DOHH2 (cell line): ENCODE data around the gene CLDN14.
A peak's percentile ranks its signal among the peaks of the same experiment; 100 is the strongest.

ENCODE experiments used
- H3F3A ChIP-seq: fragments of 200-600 bp; sonication (generic), shearing (Covaris generic); 2 replicates; pipeline ENCODE4 v1.6.0; 2016; ENCODE audit warnings: antibody characterized with exemption, mild to moderate bottlenecking; ENCODE audit not compliant: control insufficient read depth, insufficient read depth
- H3K27ac ChIP-seq: fragments of 200-600 bp; sonication (generic); 2 replicates; pipeline ENCODE4 v1.5.1; 2014; ENCODE audit warnings: low read depth, mild to moderate bottlenecking, low read length, moderate library complexity
- H3K27me3 ChIP-seq: fragments of 200-600 bp; sonication (generic); 2 replicates; pipeline ENCODE4 v1.6.1; 2014; ENCODE audit warnings: mild to moderate bottlenecking, low read length, mixed read lengths; ENCODE audit not compliant: control insufficient read depth
- H3K36me3 ChIP-seq: fragments of 200-600 bp; sonication (generic); 2 replicates; pipeline ENCODE4 v1.6.1; 2014; ENCODE audit warnings: mild to moderate bottlenecking, low read length, moderate library complexity, mixed read lengths; ENCODE audit not compliant: control insufficient read depth
- H3K4me1 ChIP-seq: fragments of 200-600 bp; sonication (generic); 2 replicates; pipeline ENCODE4 v1.6.1; 2014; ENCODE audit warnings: mild to moderate bottlenecking, low read length, mixed read lengths; ENCODE audit not compliant: control insufficient read depth
- H3K4me2 ChIP-seq: fragments of 200-600 bp; sonication (generic); 2 replicates; pipeline ENCODE4 v1.6.0; 2014; ENCODE audit warnings: mild to moderate bottlenecking, low read length, moderate library complexity
- H3K4me3 ChIP-seq: fragments of 200-600 bp; sonication (generic); 2 replicates; pipeline ENCODE4 v1.5.1; 2014; ENCODE audit warnings: mild to moderate bottlenecking, low read length, mixed read lengths
- H3K79me2 ChIP-seq: fragments of 200-600 bp; sonication (generic); 2 replicates; pipeline ENCODE4 v1.6.1; 2014; ENCODE audit warnings: mild to moderate bottlenecking, low read length, mixed read lengths; ENCODE audit not compliant: control insufficient read depth
- H3K9me2 ChIP-seq: fragments of 200-600 bp; sonication (generic); replicated peaks from 2 replicates; pipeline ENCODE4 v1.6.1; 2014; ENCODE audit warnings: mild to moderate bottlenecking, low read length, mixed read lengths; ENCODE audit not compliant: control insufficient read depth
- H3K9me3 ChIP-seq: fragments of 200-600 bp; sonication (generic); 2 replicates; pipeline ENCODE4 v1.6.1; 2014; ENCODE audit warnings: antibody characterized with exemption, low read length, mixed read lengths; ENCODE audit not compliant: control insufficient read depth, insufficient read depth
- H4K20me1 ChIP-seq: fragments of 200-600 bp; sonication (generic); 2 replicates; pipeline ENCODE4 v1.6.0; 2014; ENCODE audit warnings: low read depth, mild to moderate bottlenecking, antibody characterized with exemption, low read length, moderate library complexity; ENCODE audit not compliant: control insufficient read depth, insufficient read depth
- EZH2phosphoT487 ChIP-seq: fragments of 200-600 bp; sonication (generic); IDR thresholded peaks from 2 replicates; pipeline ENCODE4 v1.6.1; 2017; ENCODE audit warnings: borderline replicate concordance, mild to moderate bottlenecking, antibody characterized with exemption, low read length, moderate library complexity, mixed read lengths
- TF ChIP-seq, protein P1 (sequence below): fragments of 200-600 bp; sonication (generic); IDR thresholded peaks from one replicate; pipeline ENCODE4 v1.5.1; 2014; ENCODE audit warnings: antibody characterized with exemption, mild to moderate bottlenecking, low read depth, low read length; ENCODE audit not compliant: poor library complexity, severe bottlenecking

CLDN14 gene

DNA sequence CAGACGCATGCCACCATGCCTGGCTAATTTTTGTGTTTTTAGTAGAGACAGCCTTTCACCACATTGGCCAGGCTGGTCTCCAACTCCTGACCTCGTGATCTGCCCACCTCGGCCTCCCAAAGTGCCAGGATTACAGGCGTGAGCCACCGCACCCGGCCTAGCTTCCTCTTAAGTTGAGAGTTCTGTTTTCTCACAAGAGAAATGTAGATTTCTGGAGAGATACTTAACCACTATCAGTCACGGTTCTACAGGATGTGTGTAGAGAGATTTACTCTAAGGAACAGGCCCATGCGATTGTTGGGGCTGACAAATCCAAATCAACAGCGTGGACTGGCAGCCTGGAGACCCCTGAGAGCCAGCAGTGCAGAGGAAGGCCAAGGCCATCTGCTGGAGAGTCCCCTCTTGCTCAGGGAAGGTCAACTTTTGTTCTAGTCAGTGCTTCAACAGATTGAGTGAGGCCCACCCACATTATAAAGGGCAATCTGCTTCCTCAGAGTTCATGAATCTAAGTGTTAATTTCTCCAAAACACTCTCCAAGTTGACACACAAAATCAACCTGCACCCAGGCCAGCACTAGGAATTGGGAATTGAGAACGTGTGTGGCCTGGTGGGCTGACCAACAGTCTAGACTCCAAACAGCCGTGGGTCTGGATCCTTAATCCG is 56.0 kb downstream of the CLDN14 start:
- Histone ChIP-seq H3K4me3 (no peak overlapping the region), H3K27me3 (no peaks in the 10 kb centered on the region), H3K27ac (no peak overlapping the region), H3K4me1 (no peaks in the 10 kb centered on the region), H3K9me3 (no peaks in the 10 kb centered on the region), H3K9me2 (no peaks in the 10 kb centered on the region), H3K36me3 (no peaks in the 10 kb centered on the region; the same call in 1 of the 2 replicates), H4K20me1 (0 out of 2 replicates have a peak, but pooled peaks cover 5% of the 10 kb centered on the region), H3F3A (no peaks in the 10 kb centered on the region; the same call in 1 of the 2 replicates), H3K4me2 (no peak overlapping the region), H3K79me2 (no peaks in the 10 kb centered on the region)
- TF ChIP-seq, protein P1, sequence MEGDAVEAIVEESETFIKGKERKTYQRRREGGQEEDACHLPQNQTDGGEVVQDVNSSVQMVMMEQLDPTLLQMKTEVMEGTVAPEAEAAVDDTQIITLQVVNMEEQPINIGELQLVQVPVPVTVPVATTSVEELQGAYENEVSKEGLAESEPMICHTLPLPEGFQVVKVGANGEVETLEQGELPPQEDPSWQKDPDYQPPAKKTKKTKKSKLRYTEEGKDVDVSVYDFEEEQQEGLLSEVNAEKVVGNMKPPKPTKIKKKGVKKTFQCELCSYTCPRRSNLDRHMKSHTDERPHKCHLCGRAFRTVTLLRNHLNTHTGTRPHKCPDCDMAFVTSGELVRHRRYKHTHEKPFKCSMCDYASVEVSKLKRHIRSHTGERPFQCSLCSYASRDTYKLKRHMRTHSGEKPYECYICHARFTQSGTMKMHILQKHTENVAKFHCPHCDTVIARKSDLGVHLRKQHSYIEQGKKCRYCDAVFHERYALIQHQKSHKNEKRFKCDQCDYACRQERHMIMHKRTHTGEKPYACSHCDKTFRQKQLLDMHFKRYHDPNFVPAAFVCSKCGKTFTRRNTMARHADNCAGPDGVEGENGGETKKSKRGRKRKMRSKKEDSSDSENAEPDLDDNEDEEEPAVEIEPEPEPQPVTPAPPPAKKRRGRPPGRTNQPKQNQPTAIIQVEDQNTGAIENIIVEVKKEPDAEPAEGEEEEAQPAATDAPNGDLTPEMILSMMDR, result no peak
- no peak for TF ChIP-seq EZH2phosphoT487

DNA sequence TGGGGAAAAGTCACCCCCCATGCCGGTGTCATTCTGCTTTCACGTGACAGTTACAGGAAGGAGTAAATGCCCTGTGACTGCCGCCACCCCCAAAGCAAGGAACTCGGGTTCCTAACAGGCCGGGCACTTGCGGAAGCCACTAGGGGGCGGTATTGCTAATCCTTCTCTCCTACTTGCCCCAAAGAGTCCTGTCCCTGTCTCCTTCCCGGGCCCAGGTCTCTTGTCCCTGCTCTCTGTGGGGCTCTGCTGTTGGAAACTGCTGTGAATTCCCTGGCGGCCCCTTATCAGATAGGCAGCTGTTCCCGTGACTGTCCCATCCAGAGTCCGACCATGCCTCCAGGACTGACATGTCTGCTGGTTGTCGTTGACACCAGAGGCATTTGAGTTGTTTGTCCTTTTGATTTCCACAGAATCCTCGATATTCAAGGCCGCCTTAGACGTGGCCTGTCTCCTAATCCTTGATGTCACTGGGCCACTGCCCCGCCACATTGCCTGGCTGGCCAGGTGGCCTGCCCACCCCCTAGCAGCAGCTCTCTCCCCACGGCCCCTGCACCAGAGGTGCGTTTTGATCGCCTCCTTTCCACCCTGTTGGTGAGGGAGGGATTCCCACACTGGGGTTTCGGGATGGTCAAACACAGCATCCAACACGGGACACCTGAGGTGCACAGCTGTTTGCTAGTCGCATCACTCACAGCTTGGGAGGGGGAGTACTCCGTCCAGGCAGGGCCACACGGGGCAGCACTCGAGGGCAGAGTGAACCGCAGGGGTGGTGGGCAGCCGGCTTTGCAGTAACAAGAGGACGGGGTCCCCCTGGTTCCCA is 57.4 kb downstream of the CLDN14 start:
- Histone ChIP-seq H4K20me1 (0 out of 2 replicates have a peak, but pooled peaks cover 5% of the 10 kb centered on the region), H3K4me2 (no peak overlapping the region), H3K27ac (no peak overlapping the region), H3K36me3 (no peaks in the 10 kb centered on the region; the same call in 1 of the 2 replicates), H3F3A (no peaks in the 10 kb centered on the region; the same call in 1 of the 2 replicates), H3K27me3 (no peaks in the 10 kb centered on the region), H3K79me2 (no peaks in the 10 kb centered on the region), H3K9me3 (no peaks in the 10 kb centered on the region), H3K4me3 (no peak overlapping the region), H3K4me1 (no peaks in the 10 kb centered on the region), H3K9me2 (no peaks in the 10 kb centered on the region)
- no peak for TF ChIP-seq EZH2phosphoT487
- TF ChIP-seq, protein P1, result peak; percentile 91

DNA sequence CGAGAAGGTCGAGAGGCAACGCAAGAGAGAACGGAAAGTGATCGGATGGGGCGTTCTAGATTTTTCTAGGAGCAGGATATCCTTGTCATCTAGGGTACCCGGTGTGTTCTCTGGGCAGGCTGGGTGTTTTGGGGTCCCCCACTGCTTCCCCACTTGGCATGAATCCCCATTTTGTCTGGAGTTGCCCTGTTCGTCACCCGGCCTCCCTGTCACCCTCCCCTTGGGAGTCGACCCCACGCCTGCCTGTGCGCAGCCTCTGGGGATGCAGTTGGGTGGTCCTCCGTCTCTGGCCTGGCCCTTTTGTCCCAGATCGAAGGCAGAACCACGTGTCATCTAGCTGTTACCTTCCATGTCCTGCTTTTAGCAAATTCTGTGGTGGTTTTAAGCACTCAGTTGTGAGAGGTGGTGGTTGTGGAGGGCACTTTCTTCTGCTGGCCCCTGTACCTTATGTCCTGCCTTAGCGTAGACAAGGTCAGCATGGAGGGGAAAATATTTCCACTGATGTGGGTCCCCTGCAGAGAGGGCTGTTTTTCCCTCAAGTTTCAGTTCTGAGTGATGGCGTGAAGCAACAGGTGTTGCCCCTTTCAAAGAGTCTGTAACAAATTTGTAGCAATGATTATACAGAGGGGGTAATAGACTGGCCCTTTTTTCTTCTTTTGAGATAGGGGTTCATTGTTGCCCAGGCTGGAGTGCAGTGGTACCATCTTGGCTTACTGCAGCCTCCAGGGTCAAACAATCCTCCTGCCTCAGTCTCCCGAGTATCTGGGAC is 59.2 kb downstream of the CLDN14 start:
- Histone ChIP-seq H3K79me2 (no peaks in the 10 kb centered on the region), H3K36me3 (peaks cover 10% of the 10 kb centered on the region), H3K27me3 (no peaks in the 10 kb centered on the region), H3F3A (no peaks in the 10 kb centered on the region; the same call in 1 of the 2 replicates), H3K9me3 (no peaks in the 10 kb centered on the region), H3K4me1 (no peaks in the 10 kb centered on the region), H4K20me1 (0 out of 2 replicates have a peak, but pooled peaks cover 5% of the 10 kb centered on the region), H3K4me3 (no peak overlapping the region), H3K9me2 (no peaks in the 10 kb centered on the region), H3K27ac (no peak overlapping the region), H3K4me2 (no peak overlapping the region)
- TF ChIP-seq, protein P1, result no peak
- TF ChIP-seq EZH2phosphoT487, result no peak
